GM10248 (cell line): Measurements from ENCODE around the gene PDE6G.
"Not testable (repeated sequence)": the region's sequence is repeated elsewhere in the genome, so short reads cannot be mapped to it uniquely, and the experiment has no call there.

Experiments
- CTCF ChIA-PET: fragments of 300-600 bp; sonication (Branson Sonifier 250); formaldehyde crosslinking; extraction: SDS; loops from one replicate; lab custom pipeline; 2021; ENCODE audit warnings: antibody characterized with exemption; lab: Yijun Ruan, JAX
- POLR2A ChIA-PET: fragments of 350-650 bp; sonication (Branson Sonifier 250); formaldehyde crosslinking; extraction: SDS; loops from one replicate; lab custom pipeline; 2020; ENCODE audit warnings: antibody characterized with exemption; lab: Yijun Ruan, JAX
- DNase-seq: peaks from one replicate; pipeline ENCODE4 v3.0.0; 2012; ENCODE audit errors: extremely low spot score
- CTCF ChIP-seq: IDR thresholded peaks from 2 replicates; pipeline ENCODE4 v1.5.1; 2012; ENCODE audit warnings: mild to moderate bottlenecking, low read depth; ENCODE audit errors: extremely low read depth, missing control alignments, control extremely low read depth

PDE6G gene

GRCh38 chr17:81683208-81683583 lies 26.9 kb upstream of the PDE6G start:
- POLR2A ChIA-PET = interaction anchor here (0.8 to 1.0 kb wide), 4 partner anchors 20 to 186 kb away, joined by 3 read pairs; partner anchors contain the start of genes FAAP100 and MRPL12
- no peak for DNase-seq
- no peak for TF ChIP-seq CTCF
- CTCF ChIA-PET = interaction anchor here (1.2 to 3.2 kb wide), 5 partner anchors 12 to 32 kb away, joined by 3 to 12 read pairs (median 3); partner anchors contain the start of gene MRPL12

GRCh38 chr17:81682565-81683207 lies 26.3 kb upstream of the PDE6G start:
- TF ChIP-seq CTCF = no peak
- ChIA-PET POLR2A (interaction anchor here (1.0 kb wide), 1 partner anchor 19 kb away, joined by 3 read pairs; no protein-coding TSS in a partner anchor), CTCF (interaction anchor here (1.3 to 3.2 kb wide), 4 partner anchors 12 to 32 kb away, joined by 3 to 12 read pairs (median 4); partner anchors contain the start of gene MRPL12)
- no peak for DNase-seq

GRCh38 chr17:81681672-81682071 lies 25.3 kb upstream of the PDE6G start:
- ChIA-PET CTCF (interaction anchor here (1.3 kb wide), 1 partner anchor 31 kb away, joined by 3 read pairs; no protein-coding TSS in a partner anchor), POLR2A (interaction anchor here (1.0 kb wide), 1 partner anchor 20 kb away, joined by 3 read pairs; no protein-coding TSS in a partner anchor)
- TF ChIP-seq CTCF = no peak
- DNase-seq = no peak

GRCh38 chr17:81680150-81680549 lies 23.8 kb upstream of the PDE6G start:
- no peak for TF ChIP-seq CTCF
- ChIA-PET CTCF (interaction anchor here (0.9 kb wide), 1 partner anchor 10 kb away, joined by 3 read pairs; no protein-coding TSS in a partner anchor), POLR2A (no interaction called here)
- DNase-seq = no peak

GRCh38 chr17:81676906-81677305 lies 20.6 kb upstream of the PDE6G start:
- no peak for TF ChIP-seq CTCF
- no peak for DNase-seq
- POLR2A ChIA-PET = no interaction called here
- CTCF ChIA-PET = interaction anchor here (1.0 to 3.1 kb wide), 5 partner anchors 10 to 58 kb away, joined by 3 to 16 read pairs (median 3); partner anchors contain the start of genes CCDC137 and OXLD1

- DNase-seq, POLR2A ChIA-PET: not testable (repeated sequence)
- TF ChIP-seq CTCF = peak; percentile 58
- CTCF ChIA-PET = interaction anchor here (0.7 to 3.1 kb wide), 8 partner anchors 8 to 211 kb away, joined by 3 to 16 read pairs (median 3); partner anchors contain the start of genes ARL16, CCDC137, HGS and OXLD1
These were observed 19.3 kb upstream of the PDE6G start for GRCh38 chr17:81675515-81676221.
